ENCODE measurements around the gene ARL17A.
"Not testable (repeated sequence)": the region's sequence is repeated elsewhere in the genome, so short reads cannot be mapped to it uniquely, and the experiment has no call there.

- not testable (repeated sequence) for TF ChIP-seq ZFP30 (CRISPR knock-in tag; IDR thresholded peaks at IDR 0.05); BACH2 (CRISPR knock-in tag; IDR thresholded peaks at IDR 0.05; ENCODE audit: borderline replicate concordance)
- TF ChIP-seq, protein P1, sequence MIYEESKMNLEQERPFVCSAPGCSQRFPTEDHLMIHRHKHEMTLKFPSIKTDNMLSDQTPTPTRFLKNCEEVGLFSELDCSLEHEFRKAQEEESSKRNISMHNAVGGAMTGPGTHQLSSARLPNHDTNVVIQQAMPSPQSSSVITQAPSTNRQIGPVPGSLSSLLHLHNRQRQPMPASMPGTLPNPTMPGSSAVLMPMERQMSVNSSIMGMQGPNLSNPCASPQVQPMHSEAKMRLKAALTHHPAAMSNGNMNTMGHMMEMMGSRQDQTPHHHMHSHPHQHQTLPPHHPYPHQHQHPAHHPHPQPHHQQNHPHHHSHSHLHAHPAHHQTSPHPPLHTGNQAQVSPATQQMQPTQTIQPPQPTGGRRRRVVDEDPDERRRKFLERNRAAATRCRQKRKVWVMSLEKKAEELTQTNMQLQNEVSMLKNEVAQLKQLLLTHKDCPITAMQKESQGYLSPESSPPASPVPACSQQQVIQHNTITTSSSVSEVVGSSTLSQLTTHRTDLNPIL (CRISPR knock-in tag; IDR thresholded peaks at IDR 0.05; ENCODE audit: low read depth), result not testable (repeated sequence)
- TF ChIP-seq, protein P2, sequence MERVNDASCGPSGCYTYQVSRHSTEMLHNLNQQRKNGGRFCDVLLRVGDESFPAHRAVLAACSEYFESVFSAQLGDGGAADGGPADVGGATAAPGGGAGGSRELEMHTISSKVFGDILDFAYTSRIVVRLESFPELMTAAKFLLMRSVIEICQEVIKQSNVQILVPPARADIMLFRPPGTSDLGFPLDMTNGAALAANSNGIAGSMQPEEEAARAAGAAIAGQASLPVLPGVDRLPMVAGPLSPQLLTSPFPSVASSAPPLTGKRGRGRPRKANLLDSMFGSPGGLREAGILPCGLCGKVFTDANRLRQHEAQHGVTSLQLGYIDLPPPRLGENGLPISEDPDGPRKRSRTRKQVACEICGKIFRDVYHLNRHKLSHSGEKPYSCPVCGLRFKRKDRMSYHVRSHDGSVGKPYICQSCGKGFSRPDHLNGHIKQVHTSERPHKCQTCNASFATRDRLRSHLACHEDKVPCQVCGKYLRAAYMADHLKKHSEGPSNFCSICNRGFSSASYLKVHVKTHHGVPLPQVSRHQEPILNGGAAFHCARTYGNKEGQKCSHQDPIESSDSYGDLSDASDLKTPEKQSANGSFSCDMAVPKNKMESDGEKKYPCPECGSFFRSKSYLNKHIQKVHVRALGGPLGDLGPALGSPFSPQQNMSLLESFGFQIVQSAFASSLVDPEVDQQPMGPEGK (CRISPR knock-in tag; IDR thresholded peaks at IDR 0.05; ENCODE audit: borderline replicate concordance), result not testable (repeated sequence)
These were observed 87.5 kb downstream of the ARL17A start for GRCh38 chr17:46492021-46492420.

Measured in SK-N-SH treated with all-trans-retinoic acid at 6 μM for 48 hours (cell line).